K562 (cell line): ENCODE measurements around the gene SLC24A4. TPM values are rescaled to one million over a fixed set of nuclear protein-coding genes. Genes with fewer than 3 reads are reported as not detected.

Experiments used
- ATAC-seq: fragments of 200-7000 bp; cut with Tn5 transposase; 3 replicates; pipeline ENCODE4 v1.9.1; 2020; ENCODE audit warnings: moderate library complexity
- BruUV-seq: library from RNA; stranded (reverse); fragments of 400-500 nt; replicated peaks from 2 replicates; lab custom pipeline; 2021; lab: Mats Ljungman, UMichigan
- CTCF ChIA-PET: fragments of 300-600 bp; formaldehyde crosslinking; extraction: SDS; loops from one replicate; lab custom pipeline; 2021; ENCODE audit warnings: low intra/inter-chr PET ratio; lab: Yijun Ruan, JAX
- POLR2A ChIA-PET: fragments of 300-600, 350-650 bp; sonication (Branson Sonifier 250); formaldehyde crosslinking; extraction: SDS; loops from one replicate; lab custom pipeline; 2021; ENCODE audit warnings: antibody characterized with exemption, inconsistent platforms; lab: Yijun Ruan, JAX
- DNase-seq, 4 experiments: peaks; one replicate each; pipeline versions ENCODE4 v3.0.0 to v3.0.0-alpha.2; 2011 to 2018; ENCODE audit warnings: low spot score in 3 of 4, mixed read lengths in 3 of 4; ENCODE audit errors: extremely low read depth in 1 of 4
- FAIRE-seq: peaks from 2 replicates; lab custom pipeline; 2011; peaks lifted over from hg19 to GRCh38; lab: Jason Lieb, UNC
- H2AFZ ChIP-seq: 2 replicates; pipeline ENCODE4 v1.6.0; 2011; ENCODE audit warnings: low read depth, low read length, control low read depth, inconsistent platforms
- H3K27ac ChIP-seq: fragments of 200-600 bp; 3 replicates; pipeline ENCODE4 v1.8.0; 2011; ENCODE audit warnings: low read depth, mild to moderate bottlenecking, control low read depth, inconsistent platforms, low read length, moderate library complexity, mixed read lengths; ENCODE audit errors: extremely low read depth
- H3K27me3 ChIP-seq, 2 experiments: fragments of 300-600 bp in 1 of 2; 2 replicates in 1 of 2; 3 replicates in 1 of 2; pipeline versions ENCODE4 v1.6.0 to v1.8.0; 2011; ENCODE audit warnings: inconsistent platforms in 2 of 2, low read length in 2 of 2, mild to moderate bottlenecking in 1 of 2, mixed read lengths in 1 of 2, moderate library complexity in 1 of 2; ENCODE audit not compliant: control insufficient read depth in 2 of 2, insufficient read depth in 2 of 2
- H3K36me3 ChIP-seq: fragments of 300-600 bp; 3 replicates; pipeline ENCODE4 v1.8.0; 2011; ENCODE audit warnings: mild to moderate bottlenecking, low read length, inconsistent platforms; ENCODE audit not compliant: control insufficient read depth, insufficient read depth
- H3K4me1 ChIP-seq, 2 experiments: fragments of 200-600 bp in 1 of 2; replicated peaks in 1 of 2; 2 replicates in 1 of 2; 3 replicates in 1 of 2; pipeline versions ENCODE4 v1.5.1 to v1.8.0; 2011; ENCODE audit warnings: inconsistent platforms in 2 of 2, low read length in 2 of 2, mild to moderate bottlenecking in 1 of 2, mixed read lengths in 1 of 2, moderate library complexity in 1 of 2; ENCODE audit not compliant: control insufficient read depth in 2 of 2, insufficient read depth in 2 of 2
- H3K4me2 ChIP-seq: 2 replicates; pipeline ENCODE4 v1.6.1; 2011; ENCODE audit warnings: low read length, control low read depth, inconsistent platforms, mixed read lengths; ENCODE audit not compliant: insufficient read depth
- H3K4me3 ChIP-seq: fragments of 200-600 bp; sonication (generic), shearing (Covaris generic); 2 replicates; pipeline ENCODE4 v1.5.1; 2016; ENCODE audit warnings: control low read depth, inconsistent platforms
- H3K79me2 ChIP-seq: fragments of 200-600 bp; 3 replicates; pipeline ENCODE4 v1.8.0; 2011; ENCODE audit warnings: low read length, inconsistent platforms; ENCODE audit not compliant: control insufficient read depth, insufficient read depth
- H3K9ac ChIP-seq, 2 experiments: 2 replicates each; pipeline versions ENCODE4 v1.6.0 to v1.6.1; 2011; ENCODE audit warnings: low read depth in 2 of 2, low read length in 2 of 2, control low read depth in 1 of 2, inconsistent platforms in 1 of 2, mild to moderate bottlenecking in 1 of 2, mixed read lengths in 1 of 2; ENCODE audit not compliant: insufficient read depth in 1 of 2
- H3K9me1 ChIP-seq: one replicate; pipeline ENCODE4 v1.6.0; 2011; ENCODE audit warnings: inconsistent platforms, mild to moderate bottlenecking, low read length, moderate library complexity; ENCODE audit not compliant: control insufficient read depth, insufficient read depth
- H3K9me3 ChIP-seq: replicated peaks from 2 replicates; pipeline ENCODE4 v1.5.1; 2011; ENCODE audit warnings: low read depth, low read length, inconsistent platforms; ENCODE audit not compliant: control insufficient read depth, insufficient read depth
- H4K20me1 ChIP-seq: replicated peaks from 2 replicates; pipeline ENCODE4 v1.6.1; 2011; ENCODE audit warnings: low read length, inconsistent platforms, mixed read lengths; ENCODE audit not compliant: control insufficient read depth, insufficient read depth
- ATF7 ChIP-seq: fragments of 450-650 bp; IDR thresholded peaks from 2 replicates; pipeline ENCODE4 v1.7.1; 2014; ENCODE audit warnings: mild to moderate bottlenecking, moderate library complexity
- CBFA2T2 ChIP-seq: fragments of 450-650 bp; conservative IDR thresholded peaks from 2 replicates; pipeline ENCODE4 v1.6.1; 2017; ENCODE audit warnings: mild to moderate bottlenecking
- CBX3 ChIP-seq, 2 experiments: IDR thresholded peaks; 1 replicate in 1 of 2; 2 replicates in 1 of 2; pipeline ENCODE4 v1.6.1; 2012; ENCODE audit warnings: inconsistent platforms in 2 of 2, low read length in 2 of 2, borderline replicate concordance in 1 of 2, control low read depth in 1 of 2
- CREBBP ChIP-seq: IDR thresholded peaks from one replicate; pipeline ENCODE4 v1.6.1; 2012; ENCODE audit warnings: low read depth, mild to moderate bottlenecking, control low read depth, inconsistent platforms, low read length
- ESRRB ChIP-seq: fragments of 250-450 bp; sonication (Bioruptor Pico); IDR thresholded peaks from 2 replicates; pipeline ENCODE4 v1.5.0; 2020; ENCODE audit warnings: mild to moderate bottlenecking, moderate library complexity, borderline replicate concordance
- ETV1 ChIP-seq: fragments of 450-650 bp; conservative IDR thresholded peaks from 2 replicates; pipeline ENCODE4 v1.6.1; 2016; ENCODE audit warnings: missing genetic modification characterization, control low read depth, low read depth, missing compliant biosample characterization
- HDAC3 ChIP-seq: fragments of 450-650 bp; IDR thresholded peaks from 2 replicates; pipeline ENCODE4 v1.6.1; 2018; ENCODE audit warnings: borderline replicate concordance, mild to moderate bottlenecking, moderate library complexity; ENCODE audit not compliant: partially characterized antibody
- JUND ChIP-seq, 2 experiments: IDR thresholded peaks; 2 replicates in 1 of 2; 3 replicates in 1 of 2; pipeline ENCODE4 v1.6.1; 2011; ENCODE audit warnings: borderline replicate concordance in 2 of 2, low read depth in 2 of 2, low read length in 2 of 2, improper control_type of control experiment in 1 of 2, missing biosample characterization in 1 of 2, missing genetic modification characterization in 1 of 2, missing genetic modification reagents in 1 of 2
- KAT8 ChIP-seq: fragments of 450-650 bp; IDR thresholded peaks from 2 replicates; pipeline ENCODE4 v1.6.1; 2016; ENCODE audit warnings: low read depth, mild to moderate bottlenecking
- LCOR ChIP-seq: sonication (generic); formaldehyde crosslinking; IDR thresholded peaks from 2 replicates; pipeline ENCODE4 v1.8.0; 2022; ENCODE audit warnings: mild to moderate bottlenecking, missing genetic modification reagents
- MCM7 ChIP-seq, 2 experiments: fragments of 450-650 bp; IDR thresholded peaks; 2 replicates each; pipeline ENCODE4 v1.6.1; 2016 to 2018
- RUNX1 ChIP-seq: sonication (generic); IDR thresholded peaks from 2 replicates; pipeline ENCODE4 v1.6.1; 2016; ENCODE audit warnings: antibody characterized with exemption, low read depth
- SRSF3 ChIP-seq: fragments of 200-400 bp; formaldehyde crosslinking; IDR thresholded peaks from 2 replicates; pipeline ENCODE4 v1.6.1; 2016; ENCODE audit warnings: mild to moderate bottlenecking, low read length, moderate library complexity; ENCODE audit not compliant: insufficient read depth
- ZNF175 ChIP-seq: fragments of 200-800 bp; sonication (Bioruptor generic); IDR thresholded peaks from 2 replicates; pipeline ENCODE4 v1.6.1; 2016; ENCODE audit warnings: low read depth, mild to moderate bottlenecking, missing genetic modification characterization, missing compliant biosample characterization
- ZNF445 ChIP-seq: fragments of 250-450 bp; sonication (Bioruptor Pico); IDR thresholded peaks from 2 replicates; pipeline ENCODE4 v1.4.0; 2020; ENCODE audit warnings: low read depth, mild to moderate bottlenecking, moderate library complexity
- WGBS: fragments of 100-300 bp; shearing (Covaris generic); methylation state at CpG from one replicate; pipeline ENCODE4 v1.1.6; 2016; ENCODE audit warnings: low coverage, mixed read lengths; ENCODE audit not compliant: insufficient coverage; ENCODE audit errors: missing lambda C conversion rate; 5-methylcytosine and 5-hydroxymethylcytosine counted together
- in situ Hi-C: fragments of 300-500 bp; cut with MboI; formaldehyde crosslinking; loops from 4 replicates; pipeline ENCODE4 v1.15.0; 2018; ENCODE audit warnings: inconsistent platforms, mixed read lengths
- intact Hi-C: fragments of 100-400 bp; cut with micrococcal nuclease; formaldehyde crosslinking; loops from 2 replicates; pipeline ENCODE4 v1.14.2; 2022
- polyA plus RNA-seq, 8 experiments: library from polyadenylated mRNA; depleted of rRNA in 4 of 8; stranded (reverse) in 5 of 8; unstranded in 3 of 8; fragments of >200 nt; fragmentation: Nextera tagmentation in 2 of 8; fragmentation: Illumina TruSeq in 1 of 8; extraction: Ambion mirVana in 2 of 8; extraction: Trizol in 1 of 8; gene quantifications; 2 replicates each; pipeline versions ENCODE4 v1.2.1 to v1.2.3, GENCODE V29; 2011 to 2014; ENCODE audit warnings: inconsistent platforms in 1 of 8, missing spikeins in 1 of 8
- total RNA-seq, 7 experiments: library from RNA; depleted of rRNA in 6 of 7; stranded (reverse); fragments of >200 nt in 6 of 7; fragmentation: Illumina TruSeq in 2 of 7; extraction: Trizol in 2 of 7; gene quantifications; 2 replicates each; pipeline versions ENCODE4 v1.2.1 to v1.2.3, GENCODE V29; 2011 to 2021; ENCODE audit warnings: low replicate concordance in 1 of 7
- TF ChIP-seq, protein P1 (sequence below): sonication (generic); formaldehyde crosslinking; IDR thresholded peaks from 2 replicates; pipeline ENCODE4 v1.8.0; 2022; ENCODE audit warnings: missing genetic modification reagents, mild to moderate bottlenecking, borderline replicate concordance
- TF ChIP-seq, protein P2 (sequence below): fragments of 150-350 bp; IDR thresholded peaks from 2 replicates; pipeline ENCODE4 v1.6.1; 2014; ENCODE audit warnings: low read depth, mild to moderate bottlenecking, low read length, borderline replicate concordance

SLC24A4 gene
- total and polyA plus RNA-seq, 9 of the 15 experiments (the other 6 are each of a cell fraction or from before 2014, with no cell fraction given) = not detected

DNA sequence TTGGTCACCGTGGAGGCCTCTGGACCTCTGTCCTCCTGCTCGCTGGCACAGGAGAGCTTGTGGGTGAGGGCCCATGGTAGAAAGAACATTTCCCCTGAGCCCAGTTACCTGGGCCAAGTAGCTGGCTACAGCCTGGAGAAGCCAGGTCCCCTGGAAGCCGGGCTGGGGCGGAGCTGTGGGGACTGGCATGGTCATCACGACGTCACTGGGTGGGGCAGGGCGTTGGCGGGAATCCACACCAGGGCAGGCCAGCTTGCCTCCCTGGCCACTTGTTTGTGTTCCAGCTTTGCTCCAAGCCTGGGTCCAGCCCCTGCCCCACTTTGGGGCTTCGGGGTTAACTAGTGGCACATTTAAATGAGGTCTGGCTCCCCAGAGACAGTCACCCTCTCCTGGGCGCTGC, 35.0 kb upstream of the SLC24A4 start:
- in situ Hi-C loops = no loop called here
- BruUV-seq = no TSS peak

More for the DNA sequence above, 35.0 kb upstream of the SLC24A4 start:
- ChIA-PET POLR2A (interaction anchor here (0.6 kb wide), 1 partner anchor 24 kb away, joined by 3 read pairs; no protein-coding TSS in a partner anchor), CTCF (no interaction called here)
- H3K36me3 ChIP-seq = no peaks in the 10 kb centered on the region
- H3K79me2 ChIP-seq = no peaks in the 10 kb centered on the region
- no peak for ATAC-seq
- H3K4me2 ChIP-seq = no peak overlapping the region
- no peak overlapping the region for H2AFZ ChIP-seq
- TF ChIP-seq CREBBP (no peak), KAT8 (no peak), ETV1 (tag) (no peak), CBX3 (IDR thresholded peaks at IDR 0.05; ENCODE audit: borderline replicate concordance in 1 of 2, low read length in 2 of 2) (no peak), ESRRB (CRISPR knock-in tag) (no peak), ZNF445 (no peak), RUNX1 (no peak), ATF7 (no peak), JUND (IDR thresholded peaks at IDR 0.05; ENCODE audit: borderline replicate concordance, low read depth, low read length) (no peak), JUND (tag; IDR thresholded peaks at IDR 0.05; ENCODE audit: borderline replicate concordance, low read depth, low read length) (no peak), CBFA2T2 (no peak), HDAC3 (no peak), ZNF175 (CRISPR knock-in tag) (no peak), SRSF3 (no peak), MCM7 (IDR thresholded peaks at IDR 0.05) (no peak), LCOR (CRISPR knock-in tag) (no peak)
- TF ChIP-seq, protein P1, sequence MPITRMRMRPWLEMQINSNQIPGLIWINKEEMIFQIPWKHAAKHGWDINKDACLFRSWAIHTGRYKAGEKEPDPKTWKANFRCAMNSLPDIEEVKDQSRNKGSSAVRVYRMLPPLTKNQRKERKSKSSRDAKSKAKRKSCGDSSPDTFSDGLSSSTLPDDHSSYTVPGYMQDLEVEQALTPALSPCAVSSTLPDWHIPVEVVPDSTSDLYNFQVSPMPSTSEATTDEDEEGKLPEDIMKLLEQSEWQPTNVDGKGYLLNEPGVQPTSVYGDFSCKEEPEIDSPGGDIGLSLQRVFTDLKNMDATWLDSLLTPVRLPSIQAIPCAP (CRISPR knock-in tag) = no peak
- TF ChIP-seq, protein P2, sequence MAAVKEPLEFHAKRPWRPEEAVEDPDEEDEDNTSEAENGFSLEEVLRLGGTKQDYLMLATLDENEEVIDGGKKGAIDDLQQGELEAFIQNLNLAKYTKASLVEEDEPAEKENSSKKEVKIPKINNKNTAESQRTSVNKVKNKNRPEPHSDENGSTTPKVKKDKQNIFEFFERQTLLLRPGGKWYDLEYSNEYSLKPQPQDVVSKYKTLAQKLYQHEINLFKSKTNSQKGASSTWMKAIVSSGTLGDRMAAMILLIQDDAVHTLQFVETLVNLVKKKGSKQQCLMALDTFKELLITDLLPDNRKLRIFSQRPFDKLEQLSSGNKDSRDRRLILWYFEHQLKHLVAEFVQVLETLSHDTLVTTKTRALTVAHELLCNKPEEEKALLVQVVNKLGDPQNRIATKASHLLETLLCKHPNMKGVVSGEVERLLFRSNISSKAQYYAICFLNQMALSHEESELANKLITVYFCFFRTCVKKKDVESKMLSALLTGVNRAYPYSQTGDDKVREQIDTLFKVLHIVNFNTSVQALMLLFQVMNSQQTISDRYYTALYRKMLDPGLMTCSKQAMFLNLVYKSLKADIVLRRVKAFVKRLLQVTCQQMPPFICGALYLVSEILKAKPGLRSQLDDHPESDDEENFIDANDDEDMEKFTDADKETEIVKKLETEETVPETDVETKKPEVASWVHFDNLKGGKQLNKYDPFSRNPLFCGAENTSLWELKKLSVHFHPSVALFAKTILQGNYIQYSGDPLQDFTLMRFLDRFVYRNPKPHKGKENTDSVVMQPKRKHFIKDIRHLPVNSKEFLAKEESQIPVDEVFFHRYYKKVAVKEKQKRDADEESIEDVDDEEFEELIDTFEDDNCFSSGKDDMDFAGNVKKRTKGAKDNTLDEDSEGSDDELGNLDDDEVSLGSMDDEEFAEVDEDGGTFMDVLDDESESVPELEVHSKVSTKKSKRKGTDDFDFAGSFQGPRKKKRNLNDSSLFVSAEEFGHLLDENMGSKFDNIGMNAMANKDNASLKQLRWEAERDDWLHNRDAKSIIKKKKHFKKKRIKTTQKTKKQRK = no peak
- no peaks in the 10 kb centered on the region for H3K9me3 ChIP-seq
- no peak for FAIRE-seq
- peaks cover 0 to 3% of the 10 kb centered on the region in 2 experiments; a peak in 1 of 5 replicates for H3K4me1 ChIP-seq
- no peaks in the 10 kb centered on the region for H3K9me1 ChIP-seq
- no peak overlapping the region for H3K27ac ChIP-seq
- H3K27me3 ChIP-seq = peaks cover 2 to 18% of the 10 kb centered on the region in 2 experiments; a peak in 4 of 5 replicates
- H4K20me1 ChIP-seq = no peaks in the 10 kb centered on the region
- intact Hi-C loops = no loop called here
- 3% methylated on average over 10 of the region's 10 CpGs for WGBS
- peak in 2 of 4 experiments; percentile 7 to 11 for DNase-seq
- H3K9ac ChIP-seq = no peak overlapping the region
- no peak overlapping the region for H3K4me3 ChIP-seq
